Measurements from ENCODE around the gene ITGA5.

Gene ITGA5

GRCh38 chr12:54431911-54432814, 13.1 kb upstream of the ITGA5 start:
- no peak overlapping the region for H3K27ac ChIP-seq
- TF ChIP-seq ZFX (IDR thresholded peaks at IDR 0.05; ENCODE audit: borderline replicate concordance): no peak
- TF ChIP-seq CTCF (IDR thresholded peaks at IDR 0.05): no peak

- no peak overlapping the region for H3K27ac ChIP-seq
- no peak for TF ChIP-seq ZFX (IDR thresholded peaks at IDR 0.05; ENCODE audit: borderline replicate concordance)
- no peak for TF ChIP-seq CTCF (IDR thresholded peaks at IDR 0.05)
These were observed 11.5 kb upstream of the ITGA5 start for GRCh38 chr12:54430471-54431069.

GRCh38 chr12:54429014-54429471, 10.0 kb upstream of the ITGA5 start:
- no peak overlapping the region for H3K27ac ChIP-seq
- no peak for TF ChIP-seq CTCF (IDR thresholded peaks at IDR 0.05)
- TF ChIP-seq ZFX (IDR thresholded peaks at IDR 0.05; ENCODE audit: borderline replicate concordance): no peak

- TF ChIP-seq ZFX (IDR thresholded peaks at IDR 0.05; ENCODE audit: borderline replicate concordance) (no peak), CTCF (IDR thresholded peaks at IDR 0.05) (no peak)
- no peak overlapping the region for H3K27ac ChIP-seq
These were observed 9.3 kb upstream of the ITGA5 start for GRCh38 chr12:54428050-54429013.

- no peak for TF ChIP-seq ZFX (IDR thresholded peaks at IDR 0.05; ENCODE audit: borderline replicate concordance)
- TF ChIP-seq CTCF (IDR thresholded peaks at IDR 0.05): no peak
- H3K27ac ChIP-seq: no peak overlapping the region
These were observed 8.0 kb upstream of the ITGA5 start for GRCh38 chr12:54427106-54427505.

GRCh38 chr12:54426690-54427089, 7.6 kb upstream of the ITGA5 start:
- no peak overlapping the region for H3K27ac ChIP-seq
- TF ChIP-seq ZFX (IDR thresholded peaks at IDR 0.05; ENCODE audit: borderline replicate concordance) (no peak), CTCF (IDR thresholded peaks at IDR 0.05) (no peak)
